Stimulated activated naive CD8-positive, alpha-beta T cell treated with anti-CD3 and anti-CD28 coated beads, Interleukin-15, Interleukin-2, amounts not matched to agents 100 ng/mL and 50 ng/mL, for 24 hours (primary cell): ENCODE measurements around the gene ISOC2.

Experiments used
- H3K27ac Mint-ChIP-seq: one replicate; pipeline ENCODE4 v1.8.0; 2021; ENCODE audit warnings: mild to moderate bottlenecking, mixed read lengths
- H3K27me3 Mint-ChIP-seq: one replicate; pipeline ENCODE4 v1.8.0; 2021; ENCODE audit warnings: mixed read lengths
- H3K36me3 Mint-ChIP-seq: one replicate; pipeline ENCODE4 v1.8.0; 2021; ENCODE audit warnings: low read depth, mixed read lengths
- H3K4me1 Mint-ChIP-seq: one replicate; pipeline ENCODE4 v1.8.0; 2021; ENCODE audit warnings: low read depth, mixed read lengths
- H3K4me3 Mint-ChIP-seq: one replicate; pipeline ENCODE4 v1.8.0; 2021; ENCODE audit warnings: mild to moderate bottlenecking, mixed read lengths
- H3K9me3 Mint-ChIP-seq: one replicate; pipeline ENCODE4 v1.8.0; 2021; ENCODE audit warnings: mixed read lengths

ISOC2 gene

DNA sequence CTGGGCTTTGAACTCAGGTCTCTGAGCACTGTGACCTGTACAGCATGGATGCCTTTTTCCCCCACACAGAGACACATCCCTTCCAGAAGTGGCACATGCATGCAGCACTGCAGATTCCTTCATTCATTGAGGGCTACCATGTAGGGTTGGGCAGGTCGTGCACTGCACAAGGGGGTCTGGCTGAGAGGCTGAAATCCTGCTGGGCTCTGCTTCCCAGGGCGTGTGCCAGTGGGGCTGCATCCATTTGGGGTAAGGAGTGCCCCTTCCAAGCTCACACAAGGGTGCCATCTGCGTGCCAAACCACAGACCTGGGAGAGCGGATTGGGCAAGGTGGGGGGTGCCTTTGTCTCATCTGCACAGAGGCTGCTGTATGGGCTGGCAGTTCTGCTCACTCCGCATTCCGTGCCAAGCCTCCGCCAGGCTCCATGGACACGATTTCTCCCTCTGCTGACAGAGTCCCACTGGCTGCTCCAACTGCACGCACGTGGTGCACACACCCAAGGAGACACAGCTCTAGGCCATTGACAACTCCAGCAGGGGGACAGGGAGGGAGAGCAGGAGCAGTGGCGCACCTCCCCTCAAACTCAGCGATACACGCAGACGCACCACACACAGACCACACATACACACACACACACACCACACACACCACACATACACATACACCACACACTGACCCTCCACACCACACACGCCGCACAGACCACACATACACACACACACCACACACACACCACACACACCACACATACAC, 13.8 kb downstream of the ISOC2 start:
- Mint-ChIP-seq H3K36me3 (no peaks in the 10 kb centered on the region), H3K4me3 (no peak overlapping the region), H3K27me3 (peaks cover 43% of the 10 kb centered on the region), H3K27ac (no peak overlapping the region), H3K4me1 (peaks cover 4% of the 10 kb centered on the region), H3K9me3 (no peaks in the 10 kb centered on the region)

DNA sequence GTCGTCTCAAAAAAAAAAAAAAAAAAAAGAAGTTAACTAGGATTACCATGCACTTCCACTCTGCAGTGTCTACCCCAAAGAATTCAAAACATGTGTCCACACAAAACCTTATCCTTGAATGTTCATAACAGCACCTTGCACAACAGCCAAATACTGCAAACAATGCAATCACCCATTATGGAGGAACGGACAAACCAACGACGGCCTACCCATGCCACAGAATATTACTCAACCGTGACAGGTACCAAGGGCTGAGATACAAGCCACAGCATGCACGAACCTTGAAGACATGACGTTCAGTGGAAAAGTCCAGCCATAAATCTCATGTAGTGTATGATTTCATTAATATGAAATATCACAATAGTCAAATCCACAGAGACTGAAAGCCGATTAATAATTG, 15.4 kb downstream of the ISOC2 start:
- Mint-ChIP-seq H3K27ac (no peak overlapping the region), H3K4me3 (no peak overlapping the region), H3K36me3 (peaks cover under 1% of the 10 kb centered on the region), H3K4me1 (peaks cover 8% of the 10 kb centered on the region), H3K27me3 (peaks cover 48% of the 10 kb centered on the region), H3K9me3 (no peaks in the 10 kb centered on the region)

DNA sequence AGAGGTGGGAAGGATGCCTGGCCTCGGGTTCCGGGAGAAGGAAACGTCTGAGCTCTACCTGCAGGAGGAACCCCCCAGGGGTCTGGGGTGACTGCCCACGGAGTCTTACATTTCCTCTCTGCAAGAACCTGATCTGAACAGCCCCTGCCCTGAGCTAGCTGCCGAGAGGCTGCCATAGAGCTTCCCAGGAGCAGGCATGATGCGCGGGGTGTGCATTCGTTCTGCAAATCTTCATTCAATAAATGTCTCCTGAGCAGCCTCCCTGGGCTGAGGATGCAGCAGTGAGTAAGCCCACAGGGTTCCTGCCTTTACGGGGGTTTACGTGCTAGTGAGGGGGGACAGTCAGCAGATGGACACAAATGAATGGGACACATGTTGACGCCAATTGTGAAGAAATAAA, 16.8 kb downstream of the ISOC2 start:
- Mint-ChIP-seq H3K27ac (no peak overlapping the region), H3K27me3 (peaks cover 51% of the 10 kb centered on the region)

DNA sequence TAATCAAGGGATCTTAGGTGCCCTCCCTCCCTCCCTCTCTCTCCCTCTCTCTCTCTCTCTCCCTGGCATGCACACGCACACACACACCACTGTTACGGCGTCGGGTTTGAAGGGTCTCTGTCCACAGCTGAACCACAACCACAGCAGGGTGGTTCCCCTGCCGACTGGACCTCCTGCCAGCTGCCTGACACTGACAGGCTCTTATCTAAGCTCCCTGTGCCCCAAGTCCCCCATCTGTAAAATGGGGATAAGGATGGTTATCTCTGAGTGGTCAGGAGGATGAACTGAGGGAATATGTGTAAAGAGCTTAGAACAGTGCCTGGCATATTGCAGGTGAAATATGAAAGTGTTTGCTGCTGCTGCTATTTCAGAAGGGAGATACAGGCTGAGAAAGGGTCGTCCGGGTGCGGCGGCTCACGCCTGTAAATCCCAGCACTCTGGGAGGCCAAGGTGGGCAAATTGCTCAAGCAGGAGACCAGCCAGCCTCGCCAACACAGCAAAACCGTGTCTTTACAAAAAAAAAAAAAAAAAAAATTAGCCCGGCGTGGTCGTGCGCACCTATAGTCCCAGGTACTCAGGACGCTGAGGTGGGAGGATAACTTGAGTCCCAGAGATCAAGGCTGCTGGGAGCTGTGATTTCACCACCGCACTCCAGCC, 17.5 kb downstream of the ISOC2 start:
- Mint-ChIP-seq H3K4me1 (peaks cover 13% of the 10 kb centered on the region), H3K27ac (no peak overlapping the region), H3K9me3 (no peaks in the 10 kb centered on the region), H3K36me3 (peaks cover 4% of the 10 kb centered on the region), H3K4me3 (no peak overlapping the region), H3K27me3 (peaks cover 58% of the 10 kb centered on the region)

More for the DNA sequence above, 16.8 kb downstream of the ISOC2 start:
- Mint-ChIP-seq H3K4me1 (peaks cover 13% of the 10 kb centered on the region), H3K4me3 (no peak overlapping the region), H3K9me3 (no peaks in the 10 kb centered on the region), H3K36me3 (peaks cover 4% of the 10 kb centered on the region)

DNA sequence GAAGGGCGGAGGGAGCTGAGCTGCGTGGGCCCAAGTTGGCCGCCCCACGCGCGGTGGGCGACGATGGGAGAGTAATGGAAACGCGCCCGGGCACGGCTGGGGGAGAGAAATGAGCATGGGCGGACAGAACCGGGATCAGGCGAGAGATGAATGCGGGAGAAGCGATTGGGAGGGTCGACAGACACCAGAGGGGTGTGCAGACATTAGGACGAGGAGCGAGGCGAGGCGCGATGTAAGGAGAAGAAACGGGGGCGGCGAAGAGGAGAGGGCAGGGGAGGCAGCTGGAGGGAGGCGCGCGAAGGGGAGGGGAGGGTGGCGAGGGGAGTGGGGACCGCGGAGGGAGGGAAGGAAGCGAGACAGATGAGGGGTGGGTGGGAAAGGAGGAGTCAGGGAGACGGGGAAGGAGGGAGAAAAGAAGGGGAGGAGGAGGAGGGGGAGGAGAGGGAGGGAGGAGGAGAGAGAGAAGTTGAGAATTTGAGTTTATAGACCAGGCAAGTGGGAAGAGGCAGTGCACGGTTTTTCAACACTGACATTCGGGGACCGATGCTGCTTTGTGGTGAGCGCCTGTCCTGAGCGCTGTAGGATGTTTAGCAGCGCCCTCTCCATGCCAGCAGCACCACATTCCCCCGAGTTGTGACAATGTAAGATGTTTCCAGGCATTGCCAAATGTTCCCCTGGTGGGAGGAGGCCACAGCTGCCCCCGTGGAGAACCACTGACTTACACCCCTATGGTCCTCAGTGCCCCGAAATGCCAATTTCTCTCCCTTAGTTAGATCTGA, 18.2 kb downstream of the ISOC2 start, which contains the start of gene SHISA7:
TSS of gene SHISA7 (minus strand) at position 256 of the 779 bp plus-strand sequence. CDS start 437 bp downstream, outside the sequence.
- H3K4me3 Mint-ChIP-seq, result no peak within 1 kb of the TSS
- peaks cover 4% of the 10 kb centered on the region for H3K36me3 Mint-ChIP-seq
- no peaks in the 10 kb centered on the region for H3K9me3 Mint-ChIP-seq
- peaks cover 13% of the 10 kb centered on the region for H3K4me1 Mint-ChIP-seq
- H3K27me3 Mint-ChIP-seq, result peaks cover 63% of the 10 kb centered on the region
- no peak within 1 kb of the TSS for H3K27ac Mint-ChIP-seq

DNA sequence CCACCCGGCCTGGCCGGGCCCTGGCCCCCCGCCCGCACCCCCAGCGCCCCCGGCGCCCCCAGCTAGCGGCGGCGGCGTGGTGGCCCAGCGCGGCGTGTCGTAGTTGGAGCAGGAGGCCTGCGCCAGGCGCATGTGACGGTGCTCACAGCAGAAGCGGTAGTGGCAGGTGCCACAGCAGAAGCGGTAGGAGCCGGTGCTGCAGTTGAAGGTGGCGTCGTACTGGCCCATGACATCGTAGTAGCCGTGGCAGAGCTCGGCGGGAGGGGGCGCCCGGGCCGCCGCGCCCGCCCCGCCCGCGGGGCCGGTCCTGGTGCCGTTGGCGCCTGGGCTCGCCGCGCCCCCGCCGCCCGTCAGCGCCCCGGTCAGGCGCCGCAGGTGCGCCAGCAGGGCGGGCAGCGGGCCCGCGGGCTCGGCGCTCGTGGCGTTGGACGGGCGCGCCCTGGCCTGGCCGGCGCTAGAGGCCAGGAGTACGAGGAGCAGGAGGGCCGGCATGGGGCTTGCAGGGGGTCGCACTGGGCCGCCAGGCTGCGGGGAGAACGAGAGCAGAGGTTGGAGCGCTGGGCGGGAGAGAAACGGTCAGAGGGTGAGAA, 19.0 kb downstream of the ISOC2 start:
- peaks cover 13% of the 10 kb centered on the region for H3K4me1 Mint-ChIP-seq
- H3K27me3 Mint-ChIP-seq, result peaks cover 65% of the 10 kb centered on the region
- no peaks in the 10 kb centered on the region for H3K9me3 Mint-ChIP-seq
- H3K36me3 Mint-ChIP-seq, result peaks cover 4% of the 10 kb centered on the region
- H3K4me3 Mint-ChIP-seq, result no peak overlapping the region
- H3K27ac Mint-ChIP-seq, result no peak overlapping the region

DNA sequence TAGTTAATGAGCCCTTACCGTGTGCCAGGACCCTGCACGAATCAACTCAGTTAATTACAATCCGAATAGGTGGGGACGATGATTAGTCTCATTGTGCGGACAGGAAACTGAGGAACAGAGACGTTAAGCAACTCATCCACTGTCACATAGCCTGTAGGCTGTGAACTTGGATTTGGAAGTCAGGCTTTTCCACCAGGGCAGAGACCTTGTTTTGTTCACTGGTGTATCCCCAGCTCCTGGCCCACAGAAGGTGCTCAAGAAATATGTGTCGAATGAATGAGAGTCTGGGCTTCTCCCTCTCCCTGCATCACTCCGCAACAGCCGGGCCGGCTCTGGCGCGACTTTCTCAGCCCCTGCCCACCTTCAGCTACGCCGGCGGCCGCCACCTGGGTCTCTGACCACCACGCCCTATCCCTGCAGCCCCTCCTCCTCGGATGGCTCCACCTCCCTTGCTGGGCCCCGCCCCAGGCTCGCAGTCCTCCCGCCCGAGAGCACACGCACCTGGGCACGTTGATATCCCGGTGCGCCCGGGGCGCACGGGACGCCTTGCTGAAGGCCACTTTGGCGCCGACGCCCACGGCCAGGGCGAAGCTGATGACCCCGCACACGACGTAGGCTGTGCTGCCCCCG, 19.6 kb downstream of the ISOC2 start:
- Mint-ChIP-seq H3K9me3 (no peaks in the 10 kb centered on the region), H3K36me3 (peaks cover 4% of the 10 kb centered on the region), H3K4me1 (peaks cover 13% of the 10 kb centered on the region), H3K4me3 (peak overlapping the region; percentile 54), H3K27me3 (peaks cover 72% of the 10 kb centered on the region), H3K27ac (no peak overlapping the region)

DNA sequence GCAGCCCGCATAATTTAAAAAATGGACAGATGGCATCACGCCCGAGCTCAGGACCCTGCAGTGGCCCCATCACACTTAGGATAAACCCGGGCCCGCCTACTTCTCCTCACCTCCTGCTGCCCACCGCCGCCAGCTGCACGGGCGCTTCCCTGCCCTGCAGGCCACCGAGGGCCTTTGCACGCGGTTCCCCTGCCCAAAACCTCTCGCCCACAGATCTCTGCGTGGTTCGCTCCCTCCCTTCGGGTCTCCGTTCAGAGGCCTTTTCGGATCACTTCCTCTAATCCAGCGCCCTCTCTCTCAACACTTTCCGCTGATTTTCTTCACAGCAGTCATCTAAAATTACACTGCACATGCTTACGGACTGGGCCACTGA, 20.1 kb downstream of the ISOC2 start:
- peaks cover 4% of the 10 kb centered on the region for H3K36me3 Mint-ChIP-seq
- no peaks in the 10 kb centered on the region for H3K9me3 Mint-ChIP-seq
- peaks cover 13% of the 10 kb centered on the region for H3K4me1 Mint-ChIP-seq
- H3K4me3 Mint-ChIP-seq, result peak overlapping the region; percentile 54
- peaks cover 76% of the 10 kb centered on the region for H3K27me3 Mint-ChIP-seq
- H3K27ac Mint-ChIP-seq, result no peak overlapping the region

DNA sequence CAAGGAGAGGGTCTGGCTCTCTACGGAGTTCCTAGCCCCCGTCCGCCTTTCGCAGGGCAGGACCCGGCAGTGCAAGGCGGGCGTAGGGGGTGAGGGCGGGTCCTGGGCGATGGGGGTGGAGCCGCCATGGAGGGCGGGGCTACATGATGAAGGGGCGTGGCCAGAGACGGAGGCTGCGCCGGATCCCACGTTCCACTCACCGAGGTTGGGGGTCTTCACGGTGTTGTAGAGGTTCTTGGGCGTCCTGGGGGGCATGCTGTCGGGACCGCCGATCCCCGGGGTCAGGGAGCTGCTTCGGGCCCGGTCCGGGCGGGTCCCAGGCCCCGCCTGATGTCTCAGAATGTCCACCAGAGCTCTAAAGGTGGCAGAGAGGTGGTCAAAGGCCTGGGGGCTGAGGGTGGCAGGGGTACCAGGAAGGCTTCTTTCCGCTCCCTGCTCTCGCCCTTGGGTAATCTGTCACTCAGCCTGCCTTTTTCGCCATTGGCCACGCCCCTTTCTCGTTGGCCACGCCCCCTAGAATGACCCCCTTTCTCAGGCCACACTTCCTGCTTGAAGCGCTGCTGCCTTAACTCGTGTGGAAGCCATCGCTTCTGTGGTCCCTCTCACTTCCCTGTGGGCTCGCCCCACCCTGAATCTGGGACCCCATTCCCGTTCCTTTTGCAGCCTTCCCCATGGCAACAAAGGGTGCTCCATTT, 20.9 kb downstream of the ISOC2 start:
- Mint-ChIP-seq H3K36me3 (peaks cover 4% of the 10 kb centered on the region), H3K4me3 (no peak overlapping the region), H3K27ac (no peak overlapping the region), H3K4me1 (peaks cover 13% of the 10 kb centered on the region), H3K27me3 (peaks cover 71% of the 10 kb centered on the region), H3K9me3 (no peaks in the 10 kb centered on the region)

DNA sequence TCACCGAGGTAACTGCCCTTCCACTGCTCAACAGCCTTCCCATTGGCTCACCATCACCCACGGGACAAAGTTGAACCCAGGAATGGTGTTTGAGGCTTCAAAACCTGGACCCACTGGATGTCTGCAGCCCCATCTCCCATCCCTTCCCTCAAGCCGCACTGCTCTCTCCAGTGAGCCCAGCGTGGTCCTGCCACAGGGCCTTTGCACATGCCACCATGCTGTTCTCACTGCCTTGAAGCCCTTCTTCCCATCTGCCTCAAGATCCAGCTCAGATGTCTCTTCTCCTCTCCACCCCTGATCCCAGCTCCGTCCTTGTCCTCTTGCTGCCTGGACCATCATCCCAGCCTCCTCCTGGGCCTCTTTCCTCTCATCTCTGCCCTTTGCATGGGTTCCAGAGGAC, 22.4 kb downstream of the ISOC2 start:
- Mint-ChIP-seq H3K36me3 (peaks cover 4% of the 10 kb centered on the region), H3K4me1 (peaks cover 13% of the 10 kb centered on the region), H3K9me3 (no peaks in the 10 kb centered on the region), H3K27me3 (peaks cover 58% of the 10 kb centered on the region), H3K27ac (no peak overlapping the region), H3K4me3 (no peak overlapping the region)

DNA sequence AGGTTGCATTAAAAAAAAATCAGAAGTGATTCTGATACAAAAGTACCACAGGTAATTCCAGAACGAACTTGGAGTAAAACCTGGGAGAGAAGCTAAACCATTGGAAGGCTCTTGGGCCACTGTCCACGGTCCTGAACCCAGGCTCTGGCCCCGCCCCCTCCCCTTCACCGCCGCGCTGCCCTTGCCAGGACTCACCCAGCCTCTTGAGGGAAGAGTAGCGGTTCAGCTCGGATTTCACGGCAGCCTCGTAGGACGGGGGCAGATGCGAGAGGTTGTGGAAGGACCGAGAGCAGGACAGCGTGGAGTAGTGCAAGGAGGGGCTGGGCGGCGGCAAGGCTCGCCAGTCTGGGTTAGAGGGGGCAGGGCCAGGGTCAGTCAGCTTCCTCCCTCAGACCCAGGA, 24.0 kb downstream of the ISOC2 start:
- peaks cover 4% of the 10 kb centered on the region for H3K36me3 Mint-ChIP-seq
- peaks cover 13% of the 10 kb centered on the region for H3K4me1 Mint-ChIP-seq
- peaks cover 50% of the 10 kb centered on the region for H3K27me3 Mint-ChIP-seq
- no peak overlapping the region for H3K27ac Mint-ChIP-seq
- no peaks in the 10 kb centered on the region for H3K9me3 Mint-ChIP-seq
- H3K4me3 Mint-ChIP-seq, result no peak overlapping the region

DNA sequence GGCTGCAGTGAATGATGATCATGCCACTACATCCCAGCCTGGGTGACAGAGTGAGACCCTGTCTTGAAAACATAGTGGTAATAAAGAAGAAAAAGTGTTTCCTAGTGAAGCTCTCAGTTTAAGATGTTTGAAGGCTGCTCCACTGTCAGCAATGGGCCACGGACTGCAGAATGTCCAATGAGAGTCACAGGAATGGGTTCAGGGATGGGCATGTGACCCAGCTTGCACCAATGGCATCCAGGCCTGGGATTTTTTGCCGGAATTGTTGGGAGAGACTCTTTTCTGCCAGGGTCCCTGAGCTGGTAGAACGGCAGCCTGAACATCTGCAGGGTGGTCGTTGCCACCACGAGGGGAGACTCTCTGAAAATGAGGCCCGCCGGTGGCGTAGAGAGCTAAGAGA, 24.6 kb downstream of the ISOC2 start:
- no peak overlapping the region for H3K4me3 Mint-ChIP-seq
- H3K27me3 Mint-ChIP-seq, result peaks cover 53% of the 10 kb centered on the region
- H3K4me1 Mint-ChIP-seq, result peaks cover 12% of the 10 kb centered on the region
- H3K36me3 Mint-ChIP-seq, result peaks cover 4% of the 10 kb centered on the region
- H3K9me3 Mint-ChIP-seq, result no peaks in the 10 kb centered on the region
- H3K27ac Mint-ChIP-seq, result no peak overlapping the region

DNA sequence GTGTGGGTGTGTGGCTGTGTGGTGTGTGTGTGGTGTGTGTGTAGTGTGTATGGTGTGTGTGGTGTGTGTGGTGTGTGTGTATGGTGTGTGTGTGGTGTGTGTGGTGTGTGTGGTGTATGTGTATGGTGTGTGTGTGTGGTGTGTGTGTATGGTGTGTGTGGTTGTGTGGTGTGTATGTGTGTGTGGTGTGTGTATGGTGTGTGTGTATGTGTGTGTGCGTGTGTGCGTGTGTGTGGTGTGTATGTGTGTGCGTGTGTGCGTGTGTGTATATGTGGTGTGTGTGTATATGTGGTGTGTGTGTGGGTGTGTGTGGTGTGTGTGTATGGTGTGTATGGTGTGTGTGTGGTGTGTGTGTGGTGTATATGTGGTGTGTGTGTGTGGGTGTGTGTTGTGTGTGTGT, 26.4 kb downstream of the ISOC2 start:
- no peaks in the 10 kb centered on the region for H3K36me3 Mint-ChIP-seq
- H3K4me3 Mint-ChIP-seq, result no peak overlapping the region
- H3K4me1 Mint-ChIP-seq, result no peaks in the 10 kb centered on the region
- H3K9me3 Mint-ChIP-seq, result no peaks in the 10 kb centered on the region
- no peak overlapping the region for H3K27ac Mint-ChIP-seq
- H3K27me3 Mint-ChIP-seq, result peaks cover 50% of the 10 kb centered on the region

DNA sequence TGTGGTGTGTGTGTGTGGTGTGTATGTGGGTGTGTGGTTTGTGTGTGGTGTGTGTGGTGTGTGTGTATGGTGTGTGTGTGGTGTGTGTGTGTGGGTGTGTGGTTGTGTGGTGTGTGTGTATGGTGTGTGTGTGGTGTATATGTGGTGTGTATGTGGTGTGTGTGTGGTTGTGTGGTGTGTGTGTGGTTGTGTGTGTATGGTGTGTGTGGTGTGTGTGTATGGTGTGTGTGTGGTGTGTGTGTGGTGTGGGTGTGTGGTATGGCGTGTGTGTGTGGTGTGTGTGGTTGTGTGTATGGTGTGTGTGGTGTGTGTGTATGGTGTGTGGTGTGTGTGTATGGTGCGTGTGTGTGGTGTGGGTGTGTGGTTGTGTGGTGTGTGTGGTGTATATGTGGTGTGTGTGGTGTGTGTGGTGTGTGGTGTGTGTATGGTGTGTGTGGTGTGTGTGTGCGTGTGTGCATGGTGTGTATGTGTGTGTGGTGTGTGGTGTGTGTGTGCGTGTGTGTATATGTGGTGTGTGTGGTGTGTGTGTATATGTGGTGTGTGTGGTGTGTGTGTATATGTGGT, 27.0 kb downstream of the ISOC2 start:
- Mint-ChIP-seq H3K4me1 (no peaks in the 10 kb centered on the region), H3K27me3 (peaks cover 48% of the 10 kb centered on the region), H3K27ac (no peak overlapping the region), H3K4me3 (no peak overlapping the region), H3K36me3 (no peaks in the 10 kb centered on the region), H3K9me3 (no peaks in the 10 kb centered on the region)
